BJ (cell line): ENCODE data around the gene LRRC41. TPM values are rescaled to one million over a fixed set of nuclear protein-coding genes. Genes with fewer than 3 reads are reported as not detected.

Experiments used
- CTCF ChIA-PET: fragments of 350-600 bp; formaldehyde crosslinking; extraction: SDS; loops from one replicate; lab custom pipeline; 2021; ENCODE audit warnings: antibody characterized with exemption, inconsistent platforms; lab: Yijun Ruan, JAX
- POLR2A ChIA-PET: fragments of 300-600 bp; sonication (Branson Sonifier 250); formaldehyde crosslinking; extraction: SDS; loops from one replicate; lab custom pipeline; 2021; ENCODE audit warnings: antibody characterized with exemption; lab: Charles Lee
- DNase-seq: peaks from one replicate; pipeline ENCODE4 v3.0.0-alpha.2; 2011; ENCODE audit warnings: low read depth
- H3K27me3 ChIP-seq: 2 replicates; pipeline ENCODE4 v1.6.0; 2011; ENCODE audit warnings: low read length; ENCODE audit not compliant: control insufficient read depth, insufficient read depth
- H3K36me3 ChIP-seq: 2 replicates; pipeline ENCODE4 v1.5.1; 2011; ENCODE audit warnings: low read length; ENCODE audit not compliant: control insufficient read depth, insufficient read depth
- H3K4me3 ChIP-seq: 2 replicates; pipeline ENCODE4 v1.5.1; 2011; ENCODE audit warnings: low read depth, mild to moderate bottlenecking, control low read depth, low read length
- CTCF ChIP-seq: IDR thresholded peaks from 2 replicates; pipeline ENCODE4 v1.5.1; 2011; ENCODE audit warnings: low read depth, mild to moderate bottlenecking, control low read depth, inconsistent platforms, low read length, moderate library complexity; ENCODE audit not compliant: insufficient read depth
- polyA plus RNA-seq: library from polyadenylated mRNA; depleted of rRNA; stranded (reverse); fragments of >200 nt; gene quantifications from 2 replicates; pipeline ENCODE4 v1.2.3, GENCODE V29; 2011

The LRRC41 gene
- polyA plus RNA-seq, 1 experiment: 101 TPM

DNA sequence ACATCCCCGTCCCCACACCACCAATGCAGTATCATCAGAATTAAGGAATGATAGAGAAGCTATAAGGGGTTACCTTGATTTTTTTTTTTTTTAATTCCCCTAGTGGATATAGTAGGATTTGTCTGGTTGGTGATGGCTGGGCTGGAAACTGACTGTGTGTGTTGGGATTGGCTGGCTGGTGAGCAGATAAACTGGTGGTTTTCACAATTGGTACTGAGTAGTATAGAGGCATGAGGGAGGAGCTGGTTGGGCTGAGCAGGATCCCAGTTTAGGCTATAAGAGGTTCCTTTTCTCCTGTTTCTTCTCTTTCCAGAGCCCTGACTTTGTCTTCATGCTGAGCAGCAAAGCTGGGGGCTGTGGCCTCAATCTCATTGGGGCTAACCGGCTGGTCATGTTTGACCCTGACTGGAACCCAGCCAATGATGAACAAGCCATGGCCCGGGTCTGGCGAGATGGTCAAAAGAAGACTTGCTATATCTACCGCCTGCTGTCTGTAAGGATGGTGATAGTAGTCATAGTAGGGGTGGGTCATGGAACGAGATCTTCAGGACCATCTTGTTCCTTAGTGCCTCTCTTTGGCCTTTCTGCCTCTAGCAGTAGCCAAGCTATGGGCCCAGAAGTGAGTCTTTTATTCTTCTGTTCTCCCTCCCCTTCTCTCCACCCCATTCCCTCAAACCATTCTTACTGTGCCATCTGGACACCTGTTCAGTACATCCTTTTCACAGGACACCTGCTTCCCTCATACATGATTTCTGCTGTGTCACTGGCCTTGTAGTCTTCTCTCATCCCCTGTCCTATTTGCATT lies 29.0 kb downstream of the LRRC41 start:
- Histone ChIP-seq H3K36me3 (peaks cover 3% of the 10 kb centered on the region; the same call in 1 of the 2 replicates), H3K27me3 (no peaks in the 10 kb centered on the region), H3K4me3 (no peak overlapping the region)
- CTCF ChIA-PET: interaction anchor here (0.6 to 3.2 kb wide), 7 partner anchors 10 to 42 kb away, joined by 3 to 14 read pairs (median 4); no protein-coding TSS in a partner anchor
- no peak for DNase-seq
- TF ChIP-seq CTCF: no peak
- POLR2A ChIA-PET: interaction anchor here (0.5 kb wide), 1 partner anchor 132 kb away, joined by 5 read pairs; no protein-coding TSS in a partner anchor

DNA sequence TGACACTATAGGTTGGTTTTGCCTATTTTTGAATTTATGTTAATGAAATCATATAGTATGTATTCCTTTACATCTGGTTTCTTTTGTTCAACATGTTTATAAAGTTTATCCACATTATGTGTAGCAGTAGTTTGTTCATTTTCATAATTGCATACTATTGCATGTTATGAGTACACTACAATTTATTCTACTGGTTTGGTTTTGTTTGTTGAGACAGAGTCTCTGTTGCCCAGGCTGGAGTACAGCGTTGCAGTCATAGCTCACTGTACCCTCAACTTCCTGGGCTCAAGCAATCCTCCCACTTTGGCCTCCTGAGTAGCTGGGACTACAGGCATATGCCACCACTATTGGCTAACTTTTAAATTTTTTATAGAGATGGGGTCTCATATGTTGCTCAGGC lies 34.8 kb downstream of the LRRC41 start:
- Histone ChIP-seq H3K27me3 (no peaks in the 10 kb centered on the region), H3K36me3 (no peaks in the 10 kb centered on the region), H3K4me3 (no peak overlapping the region)
- ChIA-PET POLR2A (no interaction called here), CTCF (interaction anchor here (1.5 kb wide), 1 partner anchor 79 kb away, joined by 3 read pairs; no protein-coding TSS in a partner anchor)
- no peak for DNase-seq
- TF ChIP-seq CTCF: no peak

GRCh38 chr1:46263146-46263545 lies 40.3 kb downstream of the LRRC41 start:
- TF ChIP-seq CTCF: no peak
- POLR2A ChIA-PET: no interaction called here
- CTCF ChIA-PET: no interaction called here
- H3K36me3 ChIP-seq: no peaks in the 10 kb centered on the region; the same call in none of the 2 replicates
- H3K27me3 ChIP-seq: no peaks in the 10 kb centered on the region
- no peak for DNase-seq
- no peak overlapping the region for H3K4me3 ChIP-seq

GRCh38 chr1:46262508-46262907 lies 40.9 kb downstream of the LRRC41 start:
- no peaks in the 10 kb centered on the region for H3K27me3 ChIP-seq
- H3K4me3 ChIP-seq: no peak overlapping the region
- ChIA-PET CTCF (no interaction called here), POLR2A (no interaction called here)
- H3K36me3 ChIP-seq: no peaks in the 10 kb centered on the region; the same call in none of the 2 replicates
- TF ChIP-seq CTCF: no peak
- no peak for DNase-seq

DNA sequence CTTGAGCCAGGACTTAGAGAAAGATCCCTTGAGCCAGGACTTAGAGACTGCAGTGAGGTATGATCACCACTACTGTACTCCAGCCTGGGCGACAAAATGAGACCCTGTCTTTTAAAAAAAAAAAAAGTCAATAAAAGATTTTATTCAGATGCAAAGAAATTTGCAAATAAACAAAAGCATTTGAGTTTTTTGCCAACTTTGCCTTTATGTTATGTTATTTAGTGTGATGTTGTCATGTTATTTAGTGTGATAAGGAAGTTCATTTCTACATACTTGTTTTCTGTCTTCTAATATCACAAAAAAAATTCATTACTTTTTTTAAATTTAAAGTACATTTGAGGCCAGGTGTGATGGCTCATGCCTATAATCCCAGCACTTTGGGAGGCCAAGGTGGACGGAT lies 46.9 kb downstream of the LRRC41 start:
- Histone ChIP-seq H3K27me3 (no peaks in the 10 kb centered on the region), H3K4me3 (no peak overlapping the region), H3K36me3 (no peaks in the 10 kb centered on the region; the same call in none of the 2 replicates)
- CTCF ChIA-PET: no interaction called here
- POLR2A ChIA-PET: no interaction called here
- no peak for TF ChIP-seq CTCF
- DNase-seq: no peak
